ENCODE results near the gene DIAPH3.

DIAPH3 gene

GRCh38 chr13:60143775-60144174 is 20.0 kb downstream of the DIAPH3 start (continued):
- no peak for TF ChIP-seq ZNF654 (tag by site-specific recombination; IDR thresholded peaks at IDR 0.05; ENCODE audit: low read depth)
- TF ChIP-seq ZNF133 (tag by site-specific recombination; IDR thresholded peaks at IDR 0.05): no peak
- TF ChIP-seq ZNF169 (tag by site-specific recombination; IDR thresholded peaks at IDR 0.05): no peak
- no peak for TF ChIP-seq ZNF148 (tag by site-specific recombination; IDR thresholded peaks at IDR 0.05; ENCODE audit: borderline replicate concordance)
- TF ChIP-seq HIC1 (tag by site-specific recombination; IDR thresholded peaks at IDR 0.05): 0 out of 2 replicates have a peak, but pooled peaks have one; percentile 23
- TF ChIP-seq ZNF521 (tag by site-specific recombination; IDR thresholded peaks at IDR 0.05): no peak
- TF ChIP-seq PRDM2 (tag by site-specific recombination; IDR thresholded peaks at IDR 0.05; ENCODE audit: borderline replicate concordance): no peak
- TF ChIP-seq ZSCAN18 (tag by site-specific recombination; IDR thresholded peaks at IDR 0.05): no peak
- TF ChIP-seq SALL2 (tag by site-specific recombination; IDR thresholded peaks at IDR 0.05; ENCODE audit: borderline replicate concordance): no peak
- no peak for TF ChIP-seq ZNF777 (tag by site-specific recombination; IDR thresholded peaks at IDR 0.05; ENCODE audit: borderline replicate concordance)
- TF ChIP-seq ZBTB10 (tag by site-specific recombination; IDR thresholded peaks at IDR 0.05): no peak
- 0 out of 2 replicates have a peak, but pooled peaks have one; percentile 43 for TF ChIP-seq FEZF1 (tag by site-specific recombination; IDR thresholded peaks at IDR 0.05)
- no peak for TF ChIP-seq ZNF132 (tag by site-specific recombination; IDR thresholded peaks at IDR 0.05; ENCODE audit: borderline replicate concordance)
- no peak for TF ChIP-seq ZNF670 (tag by site-specific recombination; IDR thresholded peaks at IDR 0.05; ENCODE audit: low read depth)
- TF ChIP-seq ZNF449 (tag by site-specific recombination; IDR thresholded peaks at IDR 0.05): no peak
- peak; percentile 26; the same call in 1 of the 2 replicates for TF ChIP-seq ZXDB (tag by site-specific recombination; IDR thresholded peaks at IDR 0.05)
- TF ChIP-seq PRDM10 (tag by site-specific recombination; IDR thresholded peaks at IDR 0.05): peak; percentile 69
- peak; percentile 73 for TF ChIP-seq ZNF629 (tag by site-specific recombination; IDR thresholded peaks at IDR 0.05)
- TF ChIP-seq ZNF544 (tag by site-specific recombination; IDR thresholded peaks at IDR 0.05): no peak
